ENCODE data around the gene CDC42EP5.

- TF ChIP-seq CTCF (IDR thresholded peaks at IDR 0.05; ENCODE audit: insufficient read depth, low read length): no peak
- TF ChIP-seq POLR2AphosphoS5 (IDR thresholded peaks at IDR 0.05; ENCODE audit: low read depth): no peak
Observed at GRCh38 chr19:54492568-54492967, 19.5 kb upstream of the CDC42EP5 start.

Measured in HL-60 (cell line).